Esophagus squamous epithelium (tissue), 5 donors: ENCODE measurements around the gene DUSP10. TPM values are rescaled to one million over a fixed set of nuclear protein-coding genes. Genes with fewer than 3 reads are reported as not detected.

Experiments
- DNase-seq: peaks from one replicate; lab custom pipeline; 2025; lab: John Stamatoyannopoulos, UW
- H3K27ac ChIP-seq, 4 donors: fragments of 200-600 bp; sonication (generic); one replicate each; pipeline ENCODE4 v1.5.1; 2016 to 2019; ENCODE audit warnings: mild to moderate bottlenecking in 1 of 4
- H3K27me3 ChIP-seq, 4 donors: fragments of 200-600 bp; sonication (generic); 1 replicate in 3 of 4; 2 replicates in 1 of 4; pipeline versions ENCODE4 v1.5.1 to v1.6.0; 2017 to 2021; ENCODE audit warnings: antibody characterized with exemption in 1 of 4
- H3K36me3 ChIP-seq, 3 donors: fragments of 200-600 bp; sonication (generic); one replicate each; pipeline ENCODE4 v1.5.1; 2016 to 2019
- H3K4me1 ChIP-seq, 3 donors: fragments of 200-600 bp; sonication (generic); one replicate each; pipeline ENCODE4 v1.5.1; 2017 to 2019
- H3K4me3 ChIP-seq, 4 donors: fragments of 200-600 bp; sonication (generic); 1 replicate in 3 of 4; 2 replicates in 1 of 4; pipeline ENCODE4 v1.5.1; 2016 to 2019; ENCODE audit warnings: mild to moderate bottlenecking in 2 of 4, moderate library complexity in 1 of 4
- H3K9me3 ChIP-seq, 3 donors: fragments of 200-600 bp; sonication (generic); one replicate each; pipeline ENCODE4 v1.5.1; 2016 to 2019
- POLR2A ChIP-seq, 4 donors: fragments of 450-650 bp; IDR thresholded peaks; one replicate each; pipeline ENCODE4 v1.6.1; 2017; ENCODE audit warnings: antibody characterized with exemption in 4 of 4, mild to moderate bottlenecking in 4 of 4, moderate library complexity in 3 of 4
- WGBS, 2 donors: methylation state at CpG; one replicate each; pipeline ENCODE4 v1.1.5; 2018; 5-methylcytosine and 5-hydroxymethylcytosine counted together
- intact Hi-C: fragments of 100-400 bp; cut with DNase I; formaldehyde crosslinking; loops from one replicate; pipeline ENCODE4 v1.15.0; 2022
- total RNA-seq, 4 donors: library from RNA; depleted of rRNA; stranded (reverse); fragments of >200 nt; gene quantifications; one replicate each; pipeline ENCODE4 v1.1.0, GENCODE V29; 2016
- TF ChIP-seq, protein P1 (sequence below), 6 experiments: fragments of 450-650 bp in 4 of 6; fragments of 200-600 bp in 2 of 6; sonication (generic) in 2 of 6; IDR thresholded peaks; one replicate each; pipeline ENCODE4 v1.5.1; 2016 to 2019; ENCODE audit warnings: antibody characterized with exemption in 6 of 6, mild to moderate bottlenecking in 4 of 6, moderate library complexity in 4 of 6
- donor health status: DM: yes; HTN: yes; CAD: no.

DUSP10 gene
- total RNA-seq, 4 donors from 2014 or later = 1.4 to 7.4 (median 4.9) TPM

GRCh38 chr1:221765527-221765926, 23.6 kb upstream of the DUSP10 start:
- 9 to 13% methylated on average over 2 of the region's 2 CpGs for WGBS, 2 donors
- no peak for DNase-seq
- TF ChIP-seq POLR2A (IDR thresholded peaks at IDR 0.05) = no peak
- TF ChIP-seq, protein P1, sequence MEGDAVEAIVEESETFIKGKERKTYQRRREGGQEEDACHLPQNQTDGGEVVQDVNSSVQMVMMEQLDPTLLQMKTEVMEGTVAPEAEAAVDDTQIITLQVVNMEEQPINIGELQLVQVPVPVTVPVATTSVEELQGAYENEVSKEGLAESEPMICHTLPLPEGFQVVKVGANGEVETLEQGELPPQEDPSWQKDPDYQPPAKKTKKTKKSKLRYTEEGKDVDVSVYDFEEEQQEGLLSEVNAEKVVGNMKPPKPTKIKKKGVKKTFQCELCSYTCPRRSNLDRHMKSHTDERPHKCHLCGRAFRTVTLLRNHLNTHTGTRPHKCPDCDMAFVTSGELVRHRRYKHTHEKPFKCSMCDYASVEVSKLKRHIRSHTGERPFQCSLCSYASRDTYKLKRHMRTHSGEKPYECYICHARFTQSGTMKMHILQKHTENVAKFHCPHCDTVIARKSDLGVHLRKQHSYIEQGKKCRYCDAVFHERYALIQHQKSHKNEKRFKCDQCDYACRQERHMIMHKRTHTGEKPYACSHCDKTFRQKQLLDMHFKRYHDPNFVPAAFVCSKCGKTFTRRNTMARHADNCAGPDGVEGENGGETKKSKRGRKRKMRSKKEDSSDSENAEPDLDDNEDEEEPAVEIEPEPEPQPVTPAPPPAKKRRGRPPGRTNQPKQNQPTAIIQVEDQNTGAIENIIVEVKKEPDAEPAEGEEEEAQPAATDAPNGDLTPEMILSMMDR (IDR thresholded peaks at IDR 0.05) = no peak
- no peaks in the 10 kb centered on the region for H3K4me1 ChIP-seq
- H3K9me3 ChIP-seq = no peaks in the 10 kb centered on the region
- H3K4me3 ChIP-seq = no peak overlapping the region
- no peaks in the 10 kb centered on the region for H3K27me3 ChIP-seq
- intact Hi-C loops = no loop called here
- H3K27ac ChIP-seq = no peak overlapping the region
- no peaks in the 10 kb centered on the region for H3K36me3 ChIP-seq

- WGBS, 2 donors = 83 to 100% methylated on average over 2 of the region's 2 CpGs
- DNase-seq = no peak
- H3K27me3 ChIP-seq = no peaks in the 10 kb centered on the region
- peaks cover 0 to 16% (median 0%) of the 10 kb centered on the region in 3 donors for H3K4me1 ChIP-seq
- TF ChIP-seq, protein P1 (IDR thresholded peaks at IDR 0.05) = no peak
- TF ChIP-seq POLR2A (IDR thresholded peaks at IDR 0.05) = no peak
- intact Hi-C loops = no loop called here
- no peaks in the 10 kb centered on the region for H3K36me3 ChIP-seq
- H3K4me3 ChIP-seq = no peak overlapping the region
- no peaks in the 10 kb centered on the region for H3K9me3 ChIP-seq
- H3K27ac ChIP-seq = no peak overlapping the region
These were observed 20.2 kb upstream of the DUSP10 start for GRCh38 chr1:221762121-221762520.

DNA sequence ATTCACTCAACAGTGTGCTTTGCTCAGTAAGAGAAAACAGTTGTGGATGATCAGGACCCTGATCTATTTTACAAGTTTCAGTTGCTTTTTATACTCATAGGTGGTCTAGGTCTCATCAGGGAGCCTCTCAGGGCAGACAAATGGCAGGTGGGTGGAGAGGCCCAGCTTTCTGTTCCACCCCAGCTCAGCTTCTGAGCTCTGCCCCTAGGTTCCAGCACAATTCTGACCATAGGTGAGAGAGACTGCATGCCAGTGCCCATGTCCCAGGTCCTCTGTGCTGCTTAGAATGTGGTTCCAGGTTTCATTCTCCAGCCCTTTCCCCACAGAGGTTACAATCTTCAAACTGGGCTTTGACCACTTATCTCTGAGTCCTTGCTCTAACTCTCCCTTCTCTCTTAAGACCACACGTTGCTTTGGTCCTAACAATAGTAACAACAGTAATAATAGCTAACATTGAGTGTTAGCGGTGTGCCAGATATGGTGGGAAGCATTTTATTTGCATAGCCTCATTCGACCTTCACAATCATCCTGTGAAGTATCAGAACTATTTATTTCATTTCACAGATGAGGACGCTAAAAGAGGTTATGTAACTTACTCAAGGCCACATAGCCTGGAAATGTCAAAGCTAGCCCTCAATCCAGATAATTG, 19.6 kb upstream of the DUSP10 start:
- no peak for DNase-seq
- no peaks in the 10 kb centered on the region for H3K9me3 ChIP-seq
- 85 to 88% methylated on average over 4 of the region's 4 CpGs for WGBS, 2 donors
- no peaks in the 10 kb centered on the region for H3K27me3 ChIP-seq
- intact Hi-C loops = no loop called here
- no peaks in the 10 kb centered on the region for H3K36me3 ChIP-seq
- H3K4me3 ChIP-seq = no peak overlapping the region
- TF ChIP-seq, protein P1 (IDR thresholded peaks at IDR 0.05) = no peak
- no peak for TF ChIP-seq POLR2A (IDR thresholded peaks at IDR 0.05)
- peaks cover 0 to 16% (median 0%) of the 10 kb centered on the region in 3 donors for H3K4me1 ChIP-seq
- H3K27ac ChIP-seq = no peak overlapping the region

GRCh38 chr1:221760911-221761310, 19.0 kb upstream of the DUSP10 start:
- Histone ChIP-seq H3K27ac (no peak overlapping the region), H3K9me3 (no peaks in the 10 kb centered on the region), H3K27me3 (no peaks in the 10 kb centered on the region), H3K4me1 (peaks cover 0 to 16% (median 0%) of the 10 kb centered on the region in 3 donors), H3K4me3 (no peak overlapping the region), H3K36me3 (no peaks in the 10 kb centered on the region)
- intact Hi-C loops = no loop called here
- TF ChIP-seq, protein P1 (IDR thresholded peaks at IDR 0.05) = no peak
- TF ChIP-seq POLR2A (IDR thresholded peaks at IDR 0.05) = no peak
- 76 to 86% methylated on average over 3 of the region's 3 CpGs for WGBS, 2 donors
- DNase-seq = no peak

DNA sequence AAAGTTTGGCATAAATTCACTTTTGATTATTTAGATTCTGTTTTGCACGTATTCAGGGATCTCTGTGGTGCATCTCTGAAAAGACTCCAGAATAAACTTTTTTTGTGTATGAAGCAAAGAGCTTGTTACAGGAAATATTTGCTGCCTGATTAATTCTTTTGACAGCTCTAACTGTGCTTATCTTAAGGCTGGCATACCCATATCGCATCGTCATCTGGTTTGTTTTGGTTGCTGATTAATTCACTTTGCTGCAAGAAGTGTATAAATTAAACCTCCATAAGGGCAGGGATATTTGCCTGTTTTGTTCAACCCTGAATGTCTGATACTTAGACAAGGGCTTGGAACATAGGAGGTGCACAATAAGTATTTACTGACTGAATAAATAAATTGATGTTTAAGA, 17.5 kb upstream of the DUSP10 start:
- intact Hi-C loops = no loop called here
- Histone ChIP-seq H3K4me1 (peaks cover 0 to 16% (median 0%) of the 10 kb centered on the region in 3 donors), H3K27ac (no peak overlapping the region), H3K4me3 (no peak overlapping the region), H3K9me3 (no peaks in the 10 kb centered on the region), H3K27me3 (no peaks in the 10 kb centered on the region), H3K36me3 (no peaks in the 10 kb centered on the region)
- 49 to 57% methylated on average over 3 of the region's 3 CpGs for WGBS, 2 donors
- TF ChIP-seq, protein P1 (IDR thresholded peaks at IDR 0.05) = no peak
- TF ChIP-seq POLR2A (IDR thresholded peaks at IDR 0.05) = no peak
- no peak for DNase-seq
